Measurements from ENCODE around the gene HCST.
"Not testable (repeated sequence)": the region's sequence is repeated elsewhere in the genome, so short reads cannot be mapped to it uniquely, and the experiment has no call there.

The HCST gene, protein sequence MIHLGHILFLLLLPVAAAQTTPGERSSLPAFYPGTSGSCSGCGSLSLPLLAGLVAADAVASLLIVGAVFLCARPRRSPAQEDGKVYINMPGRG

DNA sequence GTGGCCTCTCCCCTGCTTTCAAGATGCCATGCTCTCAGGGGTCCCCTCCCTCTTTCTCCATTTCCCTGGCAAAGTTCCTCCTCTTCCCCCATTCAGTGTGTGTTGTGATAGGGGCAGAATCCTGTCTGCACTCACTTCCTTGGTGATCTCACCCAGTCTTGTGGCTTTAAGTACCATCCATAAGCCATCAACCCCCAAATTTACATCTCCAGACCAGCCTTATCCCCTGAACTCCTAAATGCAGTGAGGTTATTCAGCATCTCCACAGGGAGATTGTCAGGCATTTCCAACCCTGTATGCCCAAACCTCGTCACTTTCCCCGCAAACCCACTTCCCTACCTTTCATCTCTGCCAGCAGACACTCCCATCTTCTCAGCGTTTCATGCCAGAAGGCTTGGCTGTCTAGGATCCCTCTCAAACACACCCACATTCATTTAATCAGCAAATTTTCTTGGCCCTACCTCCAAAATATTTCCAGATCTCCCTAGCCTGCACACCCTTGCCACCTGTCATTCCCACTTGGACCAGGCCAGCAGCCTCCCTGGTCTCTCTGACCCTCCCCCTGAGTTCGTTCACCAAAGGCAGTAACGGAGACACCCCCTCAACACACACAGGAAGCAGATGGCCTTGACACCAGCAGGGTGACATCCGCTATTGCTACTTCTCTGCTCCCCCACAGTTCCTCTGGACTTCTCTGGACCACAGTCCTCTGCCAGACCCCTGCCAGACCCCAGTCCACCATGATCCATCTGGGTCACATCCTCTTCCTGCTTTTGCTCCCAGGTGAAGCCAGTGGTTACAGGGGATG is at the start of gene HCST:
Gene HCST, plus strand, starts transcription at position 676 of the 808 bp plus-strand sequence. Its CDS starts 65 bp downstream, at position 741.
- peak; percentile 80 for DNase-seq (ENCODE audit: low spot score)

DNA sequence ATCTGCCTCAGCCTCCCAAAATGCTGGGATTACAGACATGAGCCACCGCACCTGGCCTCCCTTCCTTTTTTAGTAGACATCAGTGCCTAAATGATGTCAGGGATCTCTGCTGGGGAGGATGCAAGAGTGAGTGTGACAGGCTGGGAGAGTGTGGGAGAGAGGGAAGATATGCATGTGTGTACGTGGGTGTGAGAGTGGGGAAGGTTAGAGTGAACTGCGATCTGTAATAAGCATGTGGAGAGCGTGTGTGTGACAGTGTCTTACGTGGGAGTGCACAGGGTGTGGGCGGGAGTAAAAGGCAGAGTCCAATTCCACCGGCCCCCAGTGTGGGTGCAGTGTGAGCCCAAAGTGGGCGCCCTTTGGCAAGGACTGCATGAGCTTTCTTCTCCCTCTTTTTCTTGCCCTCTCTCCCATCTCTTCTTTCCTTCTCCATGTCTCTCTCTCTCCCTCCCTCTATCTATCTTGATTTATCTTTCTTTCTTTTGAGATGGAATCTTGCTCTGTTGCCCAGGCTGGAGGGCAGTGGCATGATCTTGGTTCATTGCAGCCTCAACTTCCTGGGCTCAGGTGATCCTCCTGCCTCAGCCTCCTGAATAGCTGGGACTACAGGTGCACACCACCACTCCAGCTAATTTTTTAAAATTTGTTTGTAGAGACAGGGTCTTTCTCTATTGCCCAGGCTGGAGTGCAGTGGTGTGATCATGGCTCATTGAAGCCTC is 49.1 kb upstream of the HCST start:
- DNase-seq (ENCODE audit: low spot score), result no peak

DNA sequence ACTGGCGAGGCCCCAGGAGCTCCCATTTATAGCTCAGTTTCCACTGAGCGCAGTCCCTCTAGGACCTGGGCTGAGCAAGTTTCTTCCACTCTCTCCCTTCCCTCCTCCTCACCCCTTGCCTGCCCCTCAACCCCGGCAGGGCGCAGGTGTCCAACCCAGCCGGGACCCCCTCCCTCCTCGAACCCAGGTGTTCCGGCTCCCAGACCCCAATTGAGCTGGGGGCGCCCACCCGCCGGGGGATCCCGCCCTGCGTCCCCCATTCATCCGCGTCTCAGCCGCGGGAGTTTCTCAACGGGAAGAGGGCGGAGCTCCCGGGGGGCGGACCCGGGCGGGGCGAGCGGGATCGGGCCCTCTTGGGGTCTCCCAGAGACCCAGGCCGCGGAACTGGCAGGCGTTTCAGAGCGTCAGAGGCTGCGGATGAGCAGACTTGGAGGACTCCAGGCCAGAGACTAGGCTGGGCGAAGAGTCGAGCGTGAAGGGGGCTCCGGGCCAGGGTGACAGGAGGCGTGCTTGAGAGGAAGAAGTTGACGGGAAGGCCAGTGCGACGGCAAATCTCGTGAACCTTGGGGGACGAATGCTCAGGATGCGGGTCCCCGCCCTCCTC is 45.7 kb upstream of the HCST start, which contains the start of gene KIRREL2:
Gene KIRREL2, plus strand, starts transcription at position 366 of the 604 bp plus-strand sequence. Its CDS starts 209 bp downstream, at position 575.
- peak; percentile 56 for DNase-seq (ENCODE audit: low spot score)

DNA sequence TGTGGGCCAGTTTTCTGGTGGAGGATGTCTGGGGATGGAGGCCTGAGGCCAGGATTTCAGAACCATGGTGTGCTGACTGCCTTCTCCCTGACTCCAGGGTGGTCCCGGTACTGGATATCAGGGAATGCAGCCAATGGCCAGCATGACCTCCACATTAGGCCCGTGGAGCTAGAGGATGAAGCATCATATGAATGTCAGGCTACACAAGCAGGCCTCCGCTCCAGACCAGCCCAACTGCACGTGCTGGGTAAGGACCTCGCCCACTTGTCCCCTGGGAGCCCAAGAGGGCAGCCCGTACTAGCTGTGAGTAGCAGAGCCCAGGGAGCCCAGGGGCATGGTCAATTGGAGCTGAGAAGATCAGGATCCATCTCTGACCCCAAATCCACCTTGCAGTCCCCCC is 44.0 kb upstream of the HCST start:
- DNase-seq (ENCODE audit: low spot score), result no peak

DNA sequence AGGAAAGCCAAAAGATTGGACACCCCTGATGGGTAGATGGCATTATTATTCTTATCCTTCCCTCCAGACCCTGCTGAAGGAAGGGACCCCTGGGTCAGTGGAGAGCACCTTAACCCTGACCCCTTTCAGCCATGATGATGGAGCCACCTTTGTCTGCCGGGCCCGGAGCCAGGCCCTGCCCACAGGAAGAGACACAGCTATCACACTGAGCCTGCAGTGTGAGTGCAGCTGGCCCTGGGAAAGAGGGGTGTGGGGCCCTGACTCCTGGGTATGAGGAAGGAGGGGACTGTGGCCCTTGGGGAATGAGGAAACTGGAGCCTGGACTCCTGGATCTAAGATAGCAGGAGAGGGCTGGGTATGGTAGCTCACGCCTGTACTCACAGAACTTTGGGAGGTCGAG is 42.9 kb upstream of the HCST start:
- no peak for DNase-seq (ENCODE audit: low spot score)

DNA sequence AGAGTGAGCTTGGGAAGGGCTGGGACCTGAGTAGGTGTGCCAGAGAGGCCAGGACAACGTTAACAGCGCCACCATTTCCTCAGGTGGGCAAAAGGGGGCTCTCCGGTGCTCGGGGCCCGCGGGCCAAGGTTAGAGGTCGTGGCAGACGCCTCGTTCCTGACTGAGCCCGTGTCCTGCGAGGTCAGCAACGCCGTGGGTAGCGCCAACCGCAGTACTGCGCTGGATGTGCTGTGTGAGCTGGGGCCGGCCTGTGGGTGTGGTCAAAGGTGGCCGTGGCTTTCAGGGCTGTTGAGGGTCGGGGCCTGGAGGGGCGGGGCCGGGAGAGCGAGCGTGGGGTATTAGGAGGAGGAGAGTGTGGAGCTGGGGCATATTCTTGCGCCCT is 41.9 kb upstream of the HCST start:
- no peak for DNase-seq (ENCODE audit: low spot score)

DNA sequence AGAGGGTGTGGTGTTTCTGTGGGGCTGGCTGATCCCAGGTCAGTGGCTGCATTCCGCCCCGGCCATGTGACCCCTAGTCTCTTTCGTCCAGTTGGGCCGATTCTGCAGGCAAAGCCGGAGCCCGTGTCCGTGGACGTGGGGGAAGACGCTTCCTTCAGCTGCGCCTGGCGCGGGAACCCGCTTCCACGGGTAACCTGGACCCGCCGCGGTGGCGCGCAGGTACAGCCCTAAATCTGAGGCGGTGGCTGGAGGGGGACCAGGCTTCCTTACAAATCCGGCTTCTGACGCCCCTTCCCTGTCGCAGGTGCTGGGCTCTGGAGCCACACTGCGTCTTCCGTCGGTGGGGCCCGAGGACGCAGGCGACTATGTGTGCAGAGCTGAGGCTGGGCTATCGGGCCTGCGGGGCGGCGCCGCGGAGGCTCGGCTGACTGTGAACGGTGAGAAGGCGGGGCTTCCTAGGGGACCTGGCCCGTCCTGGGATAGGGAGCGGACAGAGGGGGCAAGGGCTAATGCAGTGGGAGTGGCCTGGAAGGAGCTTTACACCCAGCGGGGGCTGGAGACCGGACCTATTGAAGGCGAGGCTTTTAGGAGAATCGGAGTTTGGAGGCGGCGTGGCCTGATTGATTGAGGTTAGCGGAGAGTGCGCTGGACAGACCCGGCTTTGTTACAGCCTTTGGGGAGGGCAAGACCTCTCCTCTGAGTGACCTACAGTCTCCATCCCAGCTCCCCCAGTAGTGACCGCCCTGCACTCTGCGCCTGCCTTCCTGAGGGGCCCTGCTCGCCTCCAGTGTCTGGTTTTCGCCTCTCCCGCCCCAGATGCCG is 41.3 kb upstream of the HCST start:
- no peak for DNase-seq (ENCODE audit: low spot score)

DNA sequence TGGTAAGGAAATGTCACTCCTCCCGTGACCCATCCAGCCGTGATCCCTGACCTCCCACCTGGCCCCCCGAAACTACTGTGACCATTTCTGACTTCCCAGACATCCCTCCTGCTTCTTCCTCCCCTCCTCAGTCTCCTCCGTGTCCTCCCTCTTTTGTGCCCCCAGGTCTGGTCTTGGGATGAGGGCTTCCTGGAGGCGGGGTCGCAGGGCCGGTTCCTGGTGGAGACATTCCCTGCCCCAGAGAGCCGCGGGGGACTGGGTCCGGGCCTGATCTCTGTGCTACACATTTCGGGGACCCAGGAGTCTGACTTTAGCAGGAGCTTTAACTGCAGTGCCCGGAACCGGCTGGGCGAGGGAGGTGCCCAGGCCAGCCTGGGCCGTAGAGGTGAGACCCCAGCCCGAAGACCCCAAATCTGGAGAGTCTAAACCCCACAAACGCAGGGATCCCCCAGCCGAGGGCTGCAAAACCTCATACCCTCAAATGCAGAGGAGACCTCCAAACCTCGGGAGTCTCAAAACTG is 40.6 kb upstream of the HCST start:
- no peak for DNase-seq (ENCODE audit: low spot score)

DNA sequence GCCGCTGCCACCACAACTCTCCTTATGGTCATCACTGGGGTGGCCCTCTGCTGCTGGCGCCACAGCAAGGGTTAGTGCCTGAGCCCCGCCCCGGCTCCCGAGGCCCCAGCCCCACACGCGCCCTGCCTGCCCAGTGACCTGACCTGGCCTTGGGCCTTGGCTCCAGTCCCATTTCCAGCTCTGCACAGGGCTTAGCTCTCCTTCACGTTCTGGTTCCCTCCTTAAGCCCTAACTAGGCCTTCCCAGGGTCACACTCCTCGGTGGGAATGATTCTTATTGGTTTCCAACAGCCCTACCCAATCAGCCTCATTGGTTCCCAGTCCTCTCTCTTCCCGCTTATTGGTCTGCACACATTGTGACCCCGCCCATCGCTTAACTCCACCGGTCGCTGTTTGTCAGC is 39.8 kb upstream of the HCST start:
- DNase-seq (ENCODE audit: low spot score), result no peak

DNA sequence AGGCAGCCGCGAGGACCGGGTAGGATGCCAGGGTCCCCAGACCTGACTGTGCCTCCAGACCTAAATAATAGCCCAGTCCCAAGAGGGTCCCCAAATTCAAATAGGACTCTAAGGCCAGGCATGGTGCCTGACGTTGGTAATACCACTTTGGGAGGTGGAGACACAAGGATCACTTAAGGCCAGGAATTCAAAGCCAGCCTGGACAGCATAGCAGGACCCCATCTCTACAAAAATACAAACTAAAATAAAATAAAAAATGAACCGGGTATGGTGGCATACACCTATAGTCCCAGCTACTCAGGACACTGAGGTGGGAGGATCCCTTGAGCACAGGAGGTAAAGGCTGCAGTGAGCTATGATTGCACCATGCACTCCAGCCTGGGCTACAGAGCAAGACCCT is 39.3 kb upstream of the HCST start:
- no peak for DNase-seq (ENCODE audit: low spot score)

DNA sequence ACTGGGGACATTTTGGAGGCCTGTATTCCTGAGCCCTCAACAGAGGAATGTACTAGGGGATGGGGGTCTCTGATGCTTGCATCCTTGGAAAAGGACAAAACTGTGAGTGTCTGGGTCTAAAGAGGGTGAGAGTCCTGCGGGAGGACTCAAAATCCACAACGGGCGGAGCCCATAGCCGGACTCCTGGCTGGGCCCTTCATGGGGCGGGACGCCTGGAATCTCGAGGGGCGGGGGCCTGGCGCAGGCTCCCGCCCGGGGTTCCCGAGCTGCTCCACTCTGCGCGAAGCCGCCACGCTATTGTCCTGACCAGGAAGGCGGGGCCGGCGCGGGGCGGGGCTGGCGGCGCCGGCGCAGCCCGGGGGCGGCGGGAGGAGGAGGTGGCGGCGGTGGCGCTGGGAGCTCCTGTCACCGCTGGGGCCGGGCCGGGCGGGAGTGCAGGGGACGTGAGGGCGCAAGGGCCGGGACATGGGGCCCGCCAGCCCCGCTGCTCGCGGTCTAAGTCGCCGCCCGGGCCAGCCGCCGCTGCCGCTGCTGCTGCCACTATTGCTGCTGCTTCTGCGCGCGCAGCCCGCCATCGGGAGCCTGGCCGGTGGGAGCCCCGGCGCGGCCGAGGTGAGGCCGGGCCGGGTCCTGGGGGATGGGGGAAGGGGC is 34.0 kb upstream of the HCST start, which contains the start of gene APLP1:
Gene APLP1, plus strand, starts transcription at position 403 of the 651 bp plus-strand sequence. Its CDS starts 63 bp downstream, at position 466.
- no peak for DNase-seq (ENCODE audit: low spot score)

DNA sequence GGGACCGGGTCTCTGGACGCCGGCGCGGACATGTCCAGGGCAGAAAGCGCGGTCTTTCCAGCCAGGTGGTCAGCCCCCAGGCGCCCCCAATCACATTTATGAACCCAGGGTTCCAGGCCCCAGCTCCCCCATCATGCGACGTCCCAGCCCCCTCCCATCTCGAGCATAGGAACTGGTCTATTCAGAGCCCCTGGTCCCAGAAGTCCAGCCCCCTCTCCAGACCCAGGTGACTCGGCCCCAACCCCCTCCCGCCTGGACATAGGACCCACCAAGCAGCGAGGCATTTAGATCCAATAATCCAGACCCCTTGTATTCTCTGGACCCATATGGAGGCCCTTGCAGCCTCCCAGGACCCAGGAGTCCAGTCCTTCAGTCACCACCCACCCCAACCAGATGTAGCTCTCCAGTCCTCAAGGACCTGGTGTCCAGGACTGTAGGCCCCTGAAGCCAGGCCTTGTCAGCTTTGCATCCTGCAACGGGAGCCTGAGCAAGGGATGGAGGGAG is 33.5 kb upstream of the HCST start:
- no peak for DNase-seq (ENCODE audit: low spot score)

DNA sequence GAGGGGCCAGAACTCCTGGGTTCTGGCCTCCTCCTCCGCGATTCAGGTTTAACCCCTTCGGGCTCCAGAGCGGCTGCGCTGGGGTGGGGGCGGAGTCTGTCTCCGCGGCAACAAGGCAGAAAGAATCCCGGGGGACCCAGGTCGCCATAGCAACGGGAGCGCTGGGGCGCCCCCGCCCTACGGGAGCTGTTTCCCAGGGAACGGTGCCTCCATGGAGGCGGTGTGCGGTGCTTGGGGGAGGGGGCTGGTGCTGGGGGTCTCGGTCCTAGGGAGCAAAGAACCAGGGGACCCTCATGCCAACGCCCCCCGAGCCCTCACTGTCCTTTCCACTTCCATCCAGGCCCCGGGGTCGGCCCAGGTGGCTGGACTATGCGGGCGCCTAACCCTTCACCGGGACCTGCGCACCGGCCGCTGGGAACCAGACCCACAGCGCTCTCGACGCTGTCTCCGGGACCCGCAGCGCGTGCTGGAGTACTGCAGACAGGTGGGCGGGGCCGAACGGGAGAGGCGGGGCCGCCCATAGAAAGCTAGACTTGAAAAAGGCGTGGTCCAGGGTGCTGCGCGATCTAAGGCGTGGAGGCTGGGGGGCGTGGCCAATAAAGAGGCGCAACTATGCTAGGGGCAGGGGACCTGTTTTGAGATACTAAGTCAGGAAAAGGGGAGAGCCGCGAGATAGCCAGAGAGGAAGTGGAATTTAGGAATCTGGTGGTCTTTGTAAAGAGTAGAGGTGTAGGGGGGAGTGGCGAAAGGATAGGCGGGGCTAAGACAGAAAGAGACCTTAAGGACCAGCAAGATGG is 32.8 kb upstream of the HCST start:
- DNase-seq (ENCODE audit: low spot score), result peak; percentile 91

DNA sequence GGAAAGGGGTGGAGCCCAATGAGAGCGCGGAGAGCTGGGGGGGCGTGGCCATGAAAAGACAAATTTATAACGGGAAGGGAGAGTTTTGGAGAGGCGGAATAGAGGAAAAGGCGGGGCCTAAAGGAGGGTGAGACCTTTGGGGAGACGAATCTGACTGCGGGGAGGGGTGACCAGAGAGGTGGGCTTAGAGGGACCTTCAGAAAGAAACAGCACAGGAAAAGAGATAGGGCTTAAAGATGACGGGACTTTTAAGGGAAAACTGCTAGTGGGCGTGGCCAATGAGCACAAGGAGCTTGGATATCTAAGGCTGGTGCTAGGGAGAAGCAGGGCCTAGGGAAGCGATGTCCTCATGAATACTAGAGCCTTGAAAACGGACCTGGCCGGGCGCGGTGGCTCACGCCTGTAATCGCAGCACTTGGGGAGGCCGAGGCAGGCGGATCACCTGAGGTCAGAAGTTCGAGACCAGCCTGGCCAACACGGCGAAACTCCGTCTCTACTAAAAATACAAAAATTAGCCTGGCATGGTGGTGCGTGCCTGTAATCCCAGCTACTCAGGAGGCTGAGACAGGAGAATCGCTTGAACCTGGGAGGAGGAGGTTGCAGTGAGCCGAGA is 32.1 kb upstream of the HCST start:
- DNase-seq (ENCODE audit: low spot score), result not testable (repeated sequence)

DNA sequence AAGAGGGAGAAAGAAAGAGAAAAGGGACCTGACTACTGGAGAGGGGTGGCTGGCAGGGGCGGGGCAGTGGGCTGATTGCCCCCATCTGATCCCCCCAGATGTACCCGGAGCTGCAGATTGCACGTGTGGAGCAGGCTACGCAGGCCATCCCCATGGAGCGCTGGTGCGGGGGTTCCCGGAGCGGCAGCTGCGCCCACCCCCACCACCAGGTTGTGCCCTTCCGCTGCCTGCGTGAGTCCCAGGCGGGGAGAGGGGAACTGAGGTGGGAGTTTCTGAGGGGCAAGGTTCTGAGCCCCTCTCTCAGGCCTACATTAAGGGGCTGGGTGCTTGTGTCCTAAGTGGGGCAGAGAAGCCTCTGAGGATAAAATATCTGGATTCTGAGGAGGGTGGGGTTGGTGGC is 31.5 kb upstream of the HCST start:
- no peak for DNase-seq (ENCODE audit: low spot score)

DNA sequence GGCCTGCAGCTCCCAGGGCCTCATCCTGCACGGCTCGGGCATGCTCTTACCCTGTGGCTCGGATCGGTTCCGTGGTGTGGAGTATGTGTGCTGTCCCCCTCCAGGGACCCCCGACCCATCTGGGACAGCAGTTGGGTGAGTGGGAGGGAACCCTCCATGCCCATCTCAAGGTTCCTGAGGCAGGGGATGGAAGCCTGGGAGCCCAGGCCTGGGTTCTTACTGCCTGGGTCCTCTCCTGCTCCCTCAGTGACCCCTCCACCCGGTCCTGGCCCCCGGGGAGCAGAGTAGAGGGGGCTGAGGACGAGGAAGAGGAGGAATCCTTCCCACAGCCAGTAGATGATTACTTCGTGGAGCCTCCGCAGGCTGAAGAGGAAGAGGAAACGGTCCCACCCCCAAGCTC is 30.7 kb upstream of the HCST start:
- DNase-seq (ENCODE audit: low spot score), result no peak

DNA sequence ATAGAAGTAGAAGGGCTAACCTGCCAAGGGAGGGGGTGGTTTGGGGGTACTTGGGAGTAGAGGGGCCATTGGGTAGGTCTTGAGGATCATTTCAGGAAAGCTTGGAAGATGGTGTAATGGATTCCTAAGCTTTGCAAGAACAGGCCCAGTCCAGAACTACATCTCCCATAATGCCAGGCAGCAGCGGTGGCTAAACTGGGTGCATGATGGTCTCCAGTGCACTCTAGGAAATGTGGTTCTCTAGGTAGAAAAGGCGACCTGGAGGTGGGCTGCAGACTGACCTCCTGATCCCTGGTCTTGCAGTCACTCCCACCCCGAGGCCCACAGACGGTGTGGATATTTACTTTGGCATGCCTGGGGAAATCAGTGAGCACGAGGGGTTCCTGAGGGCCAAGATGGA is 30.1 kb upstream of the HCST start:
- DNase-seq (ENCODE audit: low spot score), result no peak

DNA sequence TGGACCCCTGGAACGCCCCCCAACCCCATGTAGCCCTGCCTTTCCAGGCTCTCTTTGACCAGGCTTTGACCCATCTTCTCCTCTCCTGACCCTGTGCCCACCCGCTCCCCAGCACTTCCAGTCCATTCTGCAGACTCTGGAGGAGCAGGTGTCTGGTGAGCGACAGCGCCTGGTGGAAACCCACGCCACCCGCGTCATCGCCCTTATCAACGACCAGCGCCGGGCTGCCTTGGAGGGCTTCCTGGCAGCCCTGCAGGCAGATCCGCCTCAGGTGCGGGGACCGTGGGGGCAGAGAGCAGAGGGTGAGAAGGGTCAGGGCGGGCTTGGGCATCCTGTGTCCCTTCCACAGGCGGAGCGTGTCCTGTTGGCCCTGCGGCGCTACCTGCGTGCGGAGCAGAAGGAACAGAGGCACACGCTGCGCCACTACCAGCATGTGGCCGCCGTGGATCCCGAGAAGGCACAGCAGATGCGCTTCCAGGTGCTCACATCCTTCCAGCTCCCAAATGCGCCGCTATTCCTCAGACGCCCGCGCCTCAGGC is 27.9 kb upstream of the HCST start:
- DNase-seq (ENCODE audit: low spot score), result no peak

DNA sequence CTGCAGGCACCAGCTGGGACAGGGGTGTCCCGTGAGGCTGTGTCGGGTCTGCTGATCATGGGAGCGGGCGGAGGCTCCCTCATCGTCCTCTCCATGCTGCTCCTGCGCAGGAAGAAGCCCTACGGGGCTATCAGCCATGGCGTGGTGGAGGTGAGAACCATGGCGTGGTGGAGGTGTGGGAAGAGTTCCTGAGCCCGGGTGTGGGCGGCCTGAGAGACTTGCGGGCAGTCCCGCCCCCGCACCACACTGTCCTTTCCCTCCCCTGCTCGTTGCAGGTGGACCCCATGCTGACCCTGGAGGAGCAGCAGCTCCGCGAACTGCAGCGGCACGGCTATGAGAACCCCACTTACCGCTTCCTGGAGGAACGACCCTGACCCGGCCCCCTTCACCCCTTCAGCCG is 23.3 kb upstream of the HCST start:
- DNase-seq (ENCODE audit: low spot score), result no peak

All from NAMALWA (cell line).